ENCODE measurements around the gene SIGLEC15. TPM values are rescaled to one million over a fixed set of nuclear protein-coding genes. Genes with fewer than 3 reads are reported as not detected.

The SIGLEC15 gene
- total and polyA plus RNA-seq, 2 donors (not counting 1 experiment from before 2014, with no cell fraction given), result not detected

- Histone ChIP-seq H3K79me2 (ENCODE audit: control insufficient read depth, insufficient read depth, low read length) (no peaks in the 10 kb centered on the region), H3K4me2 (replicated peaks; ENCODE audit: low read depth, low read length, poor library complexity, severe bottlenecking) (peak overlapping the region; percentile 63), H3K36me3 (replicated peaks in 1 of 2; ENCODE audit: control extremely low read depth in 1 of 2, control insufficient read depth in 1 of 2, extremely low read depth in 1 of 2, insufficient read depth in 2 of 2, low read length in 1 of 2) (no peaks in the 10 kb centered on the region), H3K27ac (ENCODE audit: low read length in 2 of 2) (no peak overlapping the region), H4K20me1 (ENCODE audit: control insufficient read depth, insufficient read depth, low read length, poor library complexity, severe bottlenecking) (no peaks in the 10 kb centered on the region), H3K4me1 (ENCODE audit: control insufficient read depth in 2 of 2, insufficient read depth in 2 of 2, low read length in 2 of 2) (peaks cover 8 to 12% of the 10 kb centered on the region in 2 donors), H3K4me3 (ENCODE audit: control extremely low read depth in 1 of 5, extremely low read depth in 1 of 5, insufficient read depth in 1 of 5, low read depth in 2 of 5, low read length in 4 of 5) (peak overlapping the region in 1 of 5 experiments; percentile 23), H3K9me3 (ENCODE audit: control extremely low read depth in 1 of 3, control insufficient read depth in 2 of 3, insufficient read depth in 1 of 3, low read length in 2 of 3) (peaks cover 0 to 3% (median 0%) of the 10 kb centered on the region in 3 donors), H3K27me3 (replicated peaks in 1 of 4; ENCODE audit: control extremely low read depth in 1 of 4, control insufficient read depth in 3 of 4, insufficient read depth in 4 of 4, low read length in 3 of 4) (peaks cover 0 to 48% (median 17%) of the 10 kb centered on the region in 4 experiments), H2AFZ (ENCODE audit: insufficient read depth, low read depth, low read length, poor library complexity, severe bottlenecking) (peak overlapping the region; percentile 28), H3K9ac (ENCODE audit: low read length) (no peak overlapping the region)
- TF ChIP-seq EZH2 (IDR thresholded peaks at IDR 0.05; ENCODE audit: borderline replicate concordance, insufficient read depth, low read depth, low read length, poor library complexity, severe bottlenecking), result no peak
- TF ChIP-seq, protein P1, sequence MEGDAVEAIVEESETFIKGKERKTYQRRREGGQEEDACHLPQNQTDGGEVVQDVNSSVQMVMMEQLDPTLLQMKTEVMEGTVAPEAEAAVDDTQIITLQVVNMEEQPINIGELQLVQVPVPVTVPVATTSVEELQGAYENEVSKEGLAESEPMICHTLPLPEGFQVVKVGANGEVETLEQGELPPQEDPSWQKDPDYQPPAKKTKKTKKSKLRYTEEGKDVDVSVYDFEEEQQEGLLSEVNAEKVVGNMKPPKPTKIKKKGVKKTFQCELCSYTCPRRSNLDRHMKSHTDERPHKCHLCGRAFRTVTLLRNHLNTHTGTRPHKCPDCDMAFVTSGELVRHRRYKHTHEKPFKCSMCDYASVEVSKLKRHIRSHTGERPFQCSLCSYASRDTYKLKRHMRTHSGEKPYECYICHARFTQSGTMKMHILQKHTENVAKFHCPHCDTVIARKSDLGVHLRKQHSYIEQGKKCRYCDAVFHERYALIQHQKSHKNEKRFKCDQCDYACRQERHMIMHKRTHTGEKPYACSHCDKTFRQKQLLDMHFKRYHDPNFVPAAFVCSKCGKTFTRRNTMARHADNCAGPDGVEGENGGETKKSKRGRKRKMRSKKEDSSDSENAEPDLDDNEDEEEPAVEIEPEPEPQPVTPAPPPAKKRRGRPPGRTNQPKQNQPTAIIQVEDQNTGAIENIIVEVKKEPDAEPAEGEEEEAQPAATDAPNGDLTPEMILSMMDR (IDR thresholded peaks at IDR 0.05), result no peak
- DNase-seq (peak; percentile 36), ATAC-seq (ENCODE audit: low read depth) (peak; percentile 36)
- H3K9me3 Mint-ChIP-seq (ENCODE audit: insufficient read depth), result no peaks in the 10 kb centered on the region
- CTCF ChIA-PET, result no interaction called here
- peaks cover 11% of the 10 kb centered on the region for H3K4me1 Mint-ChIP-seq
- H3K4me3 Mint-ChIP-seq, result peak overlapping the region; percentile 59
- H3K27me3 Mint-ChIP-seq, result peaks cover 50% of the 10 kb centered on the region
- intact Hi-C loops (cut with micrococcal nuclease), result no loop called here
- POLR2A ChIA-PET, result no interaction called here
- 26% methylated on average over 78 of the region's 84 CpGs for WGBS (ENCODE audit: insufficient coverage)
- H3K27ac Mint-ChIP-seq, result no peak overlapping the region
Measured at GRCh38 chr18:45837283-45838070, 12.0 kb downstream of the SIGLEC15 start.
